Progenitor cell of endocrine pancreas (in vitro differentiated cells): ENCODE measurements around the gene PKN3. TPM values are rescaled to one million over a fixed set of nuclear protein-coding genes. Genes with fewer than 3 reads are reported as not detected.

Experiments
- DNase-seq: peaks from one replicate; pipeline ENCODE4 v3.0.0; 2021; ENCODE audit warnings: low spot score; ENCODE audit not compliant: unreplicated experiment
- H3K27ac Mint-ChIP-seq: 2 replicates; pipeline ENCODE4 v1.8.0; 2021; ENCODE audit warnings: mild to moderate bottlenecking, moderate library complexity, mixed read lengths
- H3K27me3 Mint-ChIP-seq: 2 replicates; pipeline ENCODE4 v1.8.0; 2021; ENCODE audit warnings: mixed read lengths
- H3K36me3 Mint-ChIP-seq: 2 replicates; pipeline ENCODE4 v1.8.0; 2022; ENCODE audit warnings: mixed read lengths; ENCODE audit not compliant: insufficient read depth
- H3K4me1 Mint-ChIP-seq: 2 replicates; pipeline ENCODE4 v1.8.0; 2021; ENCODE audit warnings: low read depth, mixed read lengths
- H3K4me3 Mint-ChIP-seq: 2 replicates; pipeline ENCODE4 v1.8.0; 2021; ENCODE audit warnings: low read depth, mild to moderate bottlenecking, moderate library complexity, mixed read lengths
- H3K9me3 Mint-ChIP-seq: 2 replicates; pipeline ENCODE4 v1.8.0; 2021; ENCODE audit warnings: low read depth, mixed read lengths
- CTCF ChIP-seq: fragments of 200-600 bp; sonication (generic); IDR thresholded peaks from one replicate; pipeline ENCODE4 v1.5.0; 2021; ENCODE audit warnings: antibody characterized with exemption, mild to moderate bottlenecking; ENCODE audit not compliant: unreplicated experiment
- total RNA-seq: library from RNA; stranded (reverse); gene quantifications from 2 replicates; pipeline ENCODE4 v1.2.1, GENCODE V29; 2021

The PKN3 gene
- total RNA-seq, 1 donor from 2014 or later: 20.2 TPM

- H3K27ac Mint-ChIP-seq: no peak overlapping the region
- peaks cover 15% of the 10 kb centered on the region for H3K4me1 Mint-ChIP-seq
- H3K9me3 Mint-ChIP-seq: no peaks in the 10 kb centered on the region
- no peak overlapping the region for H3K4me3 Mint-ChIP-seq
- no peak for DNase-seq
- H3K27me3 Mint-ChIP-seq: no peaks in the 10 kb centered on the region
- TF ChIP-seq CTCF: no peak
- H3K36me3 Mint-ChIP-seq: no peaks in the 10 kb centered on the region
These were observed 18.7 kb downstream of the PKN3 start for GRCh38 chr9:128720841-128721486.

- Mint-ChIP-seq H3K4me1 (peaks cover 15% of the 10 kb centered on the region), H3K27me3 (no peaks in the 10 kb centered on the region), H3K27ac (no peak overlapping the region), H3K4me3 (no peak overlapping the region), H3K9me3 (no peaks in the 10 kb centered on the region), H3K36me3 (no peaks in the 10 kb centered on the region)
- TF ChIP-seq CTCF: no peak
- DNase-seq: no peak
These were observed 19.2 kb downstream of the PKN3 start for GRCh38 chr9:128721487-128722010.

GRCh38 chr9:128722380-128723351 lies 20.4 kb downstream of the PKN3 start:
- no peaks in the 10 kb centered on the region for H3K9me3 Mint-ChIP-seq
- no peaks in the 10 kb centered on the region for H3K27me3 Mint-ChIP-seq
- no peaks in the 10 kb centered on the region for H3K36me3 Mint-ChIP-seq
- no peak for DNase-seq
- peak overlapping the region; percentile 91 for H3K4me3 Mint-ChIP-seq
- TF ChIP-seq CTCF: no peak
- H3K27ac Mint-ChIP-seq: peak overlapping the region; percentile 34
- H3K4me1 Mint-ChIP-seq: peaks cover 15% of the 10 kb centered on the region

GRCh38 chr9:128723352-128723865 lies 21.1 kb downstream of the PKN3 start:
- Mint-ChIP-seq H3K36me3 (no peaks in the 10 kb centered on the region), H3K4me3 (peak overlapping the region; percentile 91), H3K4me1 (peaks cover 13% of the 10 kb centered on the region), H3K27me3 (no peaks in the 10 kb centered on the region), H3K9me3 (no peaks in the 10 kb centered on the region), H3K27ac (peak overlapping the region; percentile 78)
- no peak for DNase-seq
- TF ChIP-seq CTCF: no peak
